IMR-90 (cell line): ENCODE measurements around the gene ISOC1. TPM values are rescaled to one million over a fixed set of nuclear protein-coding genes. Genes with fewer than 3 reads are reported as not detected.

Source experiments
- ATAC-seq: fragments of 200-7000 bp; cut with Tn5 transposase; 2 replicates; pipeline ENCODE4 v1.9.1; 2020; ENCODE audit warnings: low read depth, mild to moderate bottlenecking, moderate library complexity
- BruUV-seq: library from RNA; stranded (reverse); fragments of 400-500 nt; replicated peaks from 2 replicates; lab custom pipeline; 2021; lab: Mats Ljungman, UMichigan
- CTCF ChIA-PET: fragments of 300-600 bp; formaldehyde crosslinking; extraction: SDS; loops from one replicate; lab custom pipeline; 2021; ENCODE audit warnings: antibody characterized with exemption; lab: Yijun Ruan, JAX
- POLR2A ChIA-PET: fragments of 300-600 bp; sonication (Branson Sonifier 250); formaldehyde crosslinking; loops from one replicate; lab custom pipeline; 2022; ENCODE audit warnings: antibody characterized with exemption; ENCODE audit not compliant: unreplicated experiment; lab: Charles Lee
- DNase-seq: peaks from one replicate; pipeline ENCODE4 v3.0.0; 2013
- H2AFZ ChIP-seq: replicated peaks from 2 replicates; pipeline ENCODE3; 2013; ENCODE audit warnings: low read length, mild to moderate bottlenecking; ENCODE audit not compliant: poor library complexity
- H2AK5ac ChIP-seq: 2 replicates; pipeline ENCODE4 v1.6.1; 2013; ENCODE audit warnings: low read depth, low read length, inconsistent platforms
- H2AK9ac ChIP-seq: replicated peaks from 2 replicates; pipeline ENCODE3; 2013; ENCODE audit warnings: mild to moderate bottlenecking, low read depth, low read length, moderate library complexity; ENCODE audit not compliant: poor library complexity
- H2BK120ac ChIP-seq: 2 replicates; pipeline ENCODE4 v1.6.1; 2013; ENCODE audit warnings: low read depth, low read length, inconsistent platforms
- H2BK15ac ChIP-seq: 3 replicates; pipeline ENCODE4 v1.6.1; 2013; ENCODE audit warnings: low read depth, low read length, inconsistent platforms
- H2BK20ac ChIP-seq: 2 replicates; pipeline ENCODE4 v1.6.1; 2013; ENCODE audit warnings: low read depth, mild to moderate bottlenecking, inconsistent platforms, low read length, moderate library complexity
- H2BK5ac ChIP-seq: 2 replicates; pipeline ENCODE4 v1.6.1; 2013; ENCODE audit warnings: mild to moderate bottlenecking, low read depth, low read length, inconsistent platforms; ENCODE audit not compliant: poor library complexity, severe bottlenecking
- H3K14ac ChIP-seq: replicated peaks from 2 replicates; pipeline ENCODE4 v1.6.1; 2013; ENCODE audit warnings: low read depth, low read length, inconsistent platforms
- H3K18ac ChIP-seq: 2 replicates; pipeline ENCODE4 v1.6.1; 2013; ENCODE audit warnings: low read depth, low read length, control low read depth
- H3K23ac ChIP-seq: 2 replicates; pipeline ENCODE4 v1.6.1; 2013; ENCODE audit warnings: low read depth, low read length, inconsistent platforms
- H3K27ac ChIP-seq: 2 replicates; pipeline ENCODE4 v1.5.1; 2013; ENCODE audit warnings: mild to moderate bottlenecking, control low read depth, low read length; ENCODE audit not compliant: insufficient read depth
- H3K27me3 ChIP-seq: 2 replicates; pipeline ENCODE4 v1.6.1; 2013; ENCODE audit warnings: low read length; ENCODE audit not compliant: control insufficient read depth, insufficient read depth
- H3K36me3 ChIP-seq: 2 replicates; pipeline ENCODE4 v1.6.1; 2013; ENCODE audit warnings: low read length, mixed read lengths; ENCODE audit not compliant: control insufficient read depth, insufficient read depth
- H3K4ac ChIP-seq: 2 replicates; pipeline ENCODE4 v1.6.1; 2013; ENCODE audit warnings: low read depth, low read length, inconsistent platforms
- H3K4me1 ChIP-seq: 2 replicates; pipeline ENCODE4 v1.6.1; 2013; ENCODE audit warnings: low read length, mixed read lengths; ENCODE audit not compliant: control insufficient read depth, insufficient read depth
- H3K4me2 ChIP-seq: 2 replicates; pipeline ENCODE4 v1.6.1; 2013; ENCODE audit warnings: low read depth, mild to moderate bottlenecking, control low read depth, low read length, moderate library complexity
- H3K4me3 ChIP-seq: 2 replicates; pipeline ENCODE4 v1.5.1; 2013; ENCODE audit warnings: low read depth, mild to moderate bottlenecking, control low read depth, low read length, moderate library complexity; ENCODE audit not compliant: insufficient read depth
- H3K56ac ChIP-seq: 2 replicates; pipeline ENCODE4 v1.6.1; 2013; ENCODE audit warnings: low read length, inconsistent platforms; ENCODE audit not compliant: insufficient read depth; ENCODE audit errors: extremely low read depth
- H3K79me1 ChIP-seq, 2 experiments: 2 replicates each; pipeline ENCODE4 v1.6.1; 2013; ENCODE audit warnings: low read length in 2 of 2, inconsistent platforms in 1 of 2, low read depth in 1 of 2
- H3K9ac ChIP-seq: 2 replicates; pipeline ENCODE4 v1.6.1; 2013; ENCODE audit warnings: low read depth, low read length, control low read depth
- H3K9me1 ChIP-seq: 2 replicates; pipeline ENCODE4 v1.6.1; 2013; ENCODE audit warnings: low read length, inconsistent platforms; ENCODE audit not compliant: insufficient read depth
- H3K9me3 ChIP-seq: 2 replicates; pipeline ENCODE4 v1.6.1; 2013; ENCODE audit warnings: low read length; ENCODE audit not compliant: control insufficient read depth, insufficient read depth
- H4K20me1 ChIP-seq: 2 replicates; pipeline ENCODE4 v1.6.1; 2013; ENCODE audit warnings: low read length, inconsistent platforms; ENCODE audit not compliant: insufficient read depth
- H4K5ac ChIP-seq: 2 replicates; pipeline ENCODE4 v1.6.1; 2013; ENCODE audit warnings: mild to moderate bottlenecking, low read depth, low read length, control low read depth
- H4K8ac ChIP-seq, 2 experiments: 2 replicates each; pipeline ENCODE4 v1.6.1; 2013; ENCODE audit warnings: low read depth in 2 of 2, low read length in 2 of 2, control low read depth in 1 of 2, inconsistent platforms in 1 of 2
- H4K91ac ChIP-seq: 2 replicates; pipeline ENCODE4 v1.6.1; 2013; ENCODE audit warnings: low read depth, low read length, inconsistent platforms; ENCODE audit not compliant: insufficient read depth
- CEBPB ChIP-seq: IDR thresholded peaks from 2 replicates; pipeline ENCODE4 v1.6.1; 2012; ENCODE audit warnings: low read depth, low read length, improper control_type of control experiment
- CHD1 ChIP-seq: IDR thresholded peaks from 2 replicates; pipeline ENCODE4 v1.6.1; 2012; ENCODE audit warnings: low read depth, low read length, improper control_type of control experiment
- FOS ChIP-seq: fragments of 150-350 bp; IDR thresholded peaks from 2 replicates; pipeline ENCODE4 v1.6.1; 2016; ENCODE audit warnings: low read depth, low read length
- MAFK ChIP-seq: IDR thresholded peaks from 2 replicates; pipeline ENCODE4 v1.6.1; 2012; ENCODE audit warnings: low read depth, low read length, improper control_type of control experiment
- MXI1 ChIP-seq: IDR thresholded peaks from 2 replicates; pipeline ENCODE4 v1.6.1; 2012; ENCODE audit warnings: low read depth, mild to moderate bottlenecking, low read length, moderate library complexity, borderline replicate concordance
- RFX5 ChIP-seq: IDR thresholded peaks from 2 replicates; pipeline ENCODE4 v1.8.0; 2012; ENCODE audit warnings: low read depth, mild to moderate bottlenecking, low read length, moderate library complexity
- SMC3 ChIP-seq: fragments of 150-350 bp; IDR thresholded peaks from 2 replicates; pipeline ENCODE4 v1.6.1; 2016; ENCODE audit warnings: low read depth, mild to moderate bottlenecking, antibody characterized with exemption, low read length, moderate library complexity
- WGBS, 2 experiments: methylation state at CpG; one replicate each; pipeline versions ENCODE4 v1.1.5 to v1.1.7; 2013; ENCODE audit warnings: missing lambda C conversion rate in 2 of 2; ENCODE audit not compliant: insufficient read length in 1 of 2; ENCODE audit errors: extremely low coverage in 2 of 2; 5-methylcytosine and 5-hydroxymethylcytosine counted together
- dilution Hi-C: fragments of 300-500 bp; cut with HindIII; formaldehyde crosslinking; loops from one replicate; pipeline ENCODE4 v1.14.3; 2018; ENCODE audit warnings: low sequenced_read_pairs; ENCODE audit not compliant: unreplicated experiment
- in situ Hi-C: fragments of 300-500 bp; cut with MboI; formaldehyde crosslinking; loops from 3 replicates; pipeline ENCODE4 v1.14.3; 2019; ENCODE audit warnings: low sequenced_read_pairs, inconsistent platforms, mixed read lengths
- intact Hi-C: fragments of 100-400 bp; cut with micrococcal nuclease; formaldehyde crosslinking; loops from 2 replicates; pipeline ENCODE4 v1.10.0; 2022
- polyA plus RNA-seq, 3 experiments: library from polyadenylated mRNA; depleted of rRNA; stranded (reverse); fragments of >200 nt; gene quantifications; 2 replicates each; pipeline ENCODE4 v1.2.3, GENCODE V29; 2012; ENCODE audit warnings: low replicate concordance in 1 of 3
- total RNA-seq: library from RNA; depleted of rRNA; stranded (reverse); fragments of >200 nt; gene quantifications from 2 replicates; pipeline ENCODE4 v1.2.3, GENCODE V29; 2012

ISOC1 gene
- total and polyA plus RNA-seq, 2 of the 4 experiments (the other 2 are of a cell fraction), result 10.8 to 11.6 TPM

- H3K4me3 ChIP-seq, result no peak overlapping the region
- no peak overlapping the region for H2BK15ac ChIP-seq
- no peak overlapping the region for H2AFZ ChIP-seq
- WGBS, 2 experiments, result no CpG with 5 or more reads among the region's 3 CpGs
- dilution Hi-C loops (no loop called here), in situ Hi-C loops (no loop called here), intact Hi-C loops (no loop called here)
- no peak overlapping the region for H3K56ac ChIP-seq
- H3K9me1 ChIP-seq, result no peaks in the 10 kb centered on the region
- no peaks in the 10 kb centered on the region for H3K9me3 ChIP-seq
- no peak overlapping the region for H4K5ac ChIP-seq
- ChIA-PET POLR2A (no interaction called here), CTCF (no interaction called here)
- no peak overlapping the region for H4K91ac ChIP-seq
- H3K27ac ChIP-seq, result no peak overlapping the region
- H3K9ac ChIP-seq, result no peak overlapping the region
- no peak overlapping the region for H3K4me2 ChIP-seq
- H4K20me1 ChIP-seq, result no peaks in the 10 kb centered on the region
- H3K27me3 ChIP-seq, result no peaks in the 10 kb centered on the region
- H3K18ac ChIP-seq, result no peak overlapping the region
- no peak overlapping the region for H2BK5ac ChIP-seq
- H4K8ac ChIP-seq, result no peak overlapping the region
- BruUV-seq, result no TSS peak
- H2BK20ac ChIP-seq, result no peak overlapping the region
- no peaks in the 10 kb centered on the region for H3K4me1 ChIP-seq
- H3K4ac ChIP-seq, result no peak overlapping the region
- no peak for DNase-seq
- H3K36me3 ChIP-seq, result no peaks in the 10 kb centered on the region
- H3K23ac ChIP-seq, result no peak overlapping the region
- H2BK120ac ChIP-seq, result no peak overlapping the region
- no peak overlapping the region for H2AK9ac ChIP-seq
- ATAC-seq, result no peak
- H3K79me1 ChIP-seq, result no peaks in the 10 kb centered on the region
- TF ChIP-seq RFX5 (no peak), FOS (no peak), MXI1 (no peak), CEBPB (no peak), CHD1 (no peak), SMC3 (no peak), MAFK (no peak)
- no peak overlapping the region for H2AK5ac ChIP-seq
- H3K14ac ChIP-seq, result no peak overlapping the region
Observed at GRCh38 chr5:129057329-129057728, 37.2 kb upstream of the ISOC1 start.
